Upper lobe of left lung (tissue), 6 donors: ENCODE data around the gene LGI2. TPM values are rescaled to one million over a fixed set of nuclear protein-coding genes. Genes with fewer than 3 reads are reported as not detected.

Experiments
- ATAC-seq, 2 donors: fragments of 200-7000 bp; cut with Tn5 transposase; one replicate each; pipeline ENCODE4 v1.9.1; 2022; ENCODE audit warnings: mild to moderate bottlenecking in 2 of 2, moderate library complexity in 2 of 2; ENCODE audit not compliant: low FRiP score in 2 of 2
- DNase-seq, 2 donors: peaks; one replicate each; pipeline ENCODE4 v3.0.0-alpha.2; 2019 to 2020
- H3K27ac ChIP-seq, 4 donors: fragments of 200-600 bp; sonication (generic); one replicate each; pipeline ENCODE4 v1.5.1; 2016 to 2019
- H3K27me3 ChIP-seq, 4 donors: fragments of 200-600 bp; sonication (generic); one replicate each; pipeline ENCODE4 v1.5.1; 2017 to 2019
- H3K36me3 ChIP-seq, 4 donors: fragments of 200-600 bp; sonication (generic); one replicate each; pipeline ENCODE4 v1.5.1; 2016 to 2019
- H3K4me1 ChIP-seq, 4 donors: fragments of 200-600 bp; sonication (generic); one replicate each; pipeline ENCODE4 v1.5.1; 2018 to 2019
- H3K4me3 ChIP-seq, 4 donors: fragments of 200-600 bp; sonication (generic); one replicate each; pipeline ENCODE4 v1.5.1; 2017 to 2019; ENCODE audit warnings: mild to moderate bottlenecking in 2 of 4, moderate library complexity in 1 of 4
- H3K9me3 ChIP-seq, 4 donors: fragments of 200-600 bp; sonication (generic); one replicate each; pipeline ENCODE4 v1.5.1; 2018 to 2019
- EP300 ChIP-seq, 4 donors: sonication (generic); formaldehyde crosslinking; IDR thresholded peaks; one replicate each; pipeline ENCODE4 v1.5.1; 2017; ENCODE audit warnings: antibody characterized with exemption in 4 of 4, control low read depth in 2 of 4
- POLR2A ChIP-seq, 4 donors: fragments of 450-650 bp; IDR thresholded peaks; one replicate each; pipeline ENCODE4 v1.5.1; 2016 to 2017; ENCODE audit warnings: antibody characterized with exemption in 4 of 4, mild to moderate bottlenecking in 2 of 4
- POLR2AphosphoS5 ChIP-seq, 2 donors: sonication (generic); formaldehyde crosslinking; IDR thresholded peaks; one replicate each; pipeline ENCODE4 v1.5.1; 2017; ENCODE audit warnings: antibody characterized with exemption in 2 of 2
- WGBS, 2 donors: methylation state at CpG; one replicate each; pipeline ENCODE4 v1.1.5; 2017 to 2018; 5-methylcytosine and 5-hydroxymethylcytosine counted together
- total RNA-seq, 6 donors: library from RNA; depleted of rRNA in 4 of 6; stranded (reverse); fragments of >200 nt in 4 of 6; gene quantifications; one replicate each; pipeline versions ENCODE4 v1.1.0 to v1.2.1, GENCODE V29; 2016 to 2021
- TF ChIP-seq, protein P1 (sequence below), 6 experiments: fragments of 450-650 bp in 4 of 6; fragments of 200-600 bp in 2 of 6; sonication (generic) in 2 of 6; IDR thresholded peaks; one replicate each; pipeline ENCODE4 v1.5.1; 2016 to 2019; ENCODE audit warnings: antibody characterized with exemption in 6 of 6
- donor health status: DM: no; HTN: no; CAD: no; lungs with moderate emphysema.
- donor health status: DM: no; HTN: yes; CAD: no; lungs with severe emphysema.

LGI2 gene
- total RNA-seq, 6 donors from 2014 or later: 0.44 to 1.3 (median 0.80) TPM; not detected in 1

DNA sequence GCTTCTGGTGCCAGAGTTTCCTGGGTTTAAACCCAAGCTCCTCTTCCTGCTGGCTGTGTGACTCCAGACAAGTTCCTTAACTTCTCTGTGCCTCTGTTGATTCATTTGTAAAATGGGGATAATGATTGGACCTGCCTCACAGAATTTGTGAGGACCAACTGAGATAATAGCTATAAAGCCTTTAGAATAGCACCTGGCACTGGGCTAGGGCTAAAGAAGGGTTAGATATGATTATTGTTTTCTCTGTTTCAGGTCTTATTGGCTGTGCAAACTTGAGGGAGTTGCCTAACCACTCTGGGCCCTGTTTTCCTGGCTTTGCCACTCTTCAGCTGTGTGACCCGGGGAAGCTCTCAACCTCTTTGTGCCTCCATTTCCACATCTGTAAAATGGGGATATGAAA is 37.8 kb downstream of the LGI2 start:
- Histone ChIP-seq H3K9me3 (no peaks in the 10 kb centered on the region), H3K27me3 (no peaks in the 10 kb centered on the region), H3K4me3 (no peak overlapping the region), H3K27ac (no peak overlapping the region), H3K4me1 (no peaks in the 10 kb centered on the region), H3K36me3 (no peaks in the 10 kb centered on the region)
- ATAC-seq (no peak), DNase-seq (no peak)
- WGBS, 2 donors: 81 to 88% methylated on average over 1 of the region's 1 CpG
- no peak for TF ChIP-seq POLR2A (IDR thresholded peaks at IDR 0.05)
- TF ChIP-seq, protein P1, sequence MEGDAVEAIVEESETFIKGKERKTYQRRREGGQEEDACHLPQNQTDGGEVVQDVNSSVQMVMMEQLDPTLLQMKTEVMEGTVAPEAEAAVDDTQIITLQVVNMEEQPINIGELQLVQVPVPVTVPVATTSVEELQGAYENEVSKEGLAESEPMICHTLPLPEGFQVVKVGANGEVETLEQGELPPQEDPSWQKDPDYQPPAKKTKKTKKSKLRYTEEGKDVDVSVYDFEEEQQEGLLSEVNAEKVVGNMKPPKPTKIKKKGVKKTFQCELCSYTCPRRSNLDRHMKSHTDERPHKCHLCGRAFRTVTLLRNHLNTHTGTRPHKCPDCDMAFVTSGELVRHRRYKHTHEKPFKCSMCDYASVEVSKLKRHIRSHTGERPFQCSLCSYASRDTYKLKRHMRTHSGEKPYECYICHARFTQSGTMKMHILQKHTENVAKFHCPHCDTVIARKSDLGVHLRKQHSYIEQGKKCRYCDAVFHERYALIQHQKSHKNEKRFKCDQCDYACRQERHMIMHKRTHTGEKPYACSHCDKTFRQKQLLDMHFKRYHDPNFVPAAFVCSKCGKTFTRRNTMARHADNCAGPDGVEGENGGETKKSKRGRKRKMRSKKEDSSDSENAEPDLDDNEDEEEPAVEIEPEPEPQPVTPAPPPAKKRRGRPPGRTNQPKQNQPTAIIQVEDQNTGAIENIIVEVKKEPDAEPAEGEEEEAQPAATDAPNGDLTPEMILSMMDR (IDR thresholded peaks at IDR 0.05): no peak

GRCh38 chr4:24991015-24991414 is 39.7 kb downstream of the LGI2 start:
- H3K4me1 ChIP-seq: no peaks in the 10 kb centered on the region
- no peak for DNase-seq
- H3K27me3 ChIP-seq: no peaks in the 10 kb centered on the region
- no peaks in the 10 kb centered on the region for H3K36me3 ChIP-seq
- TF ChIP-seq EP300 (IDR thresholded peaks at IDR 0.05): peak; percentile 40 to 56 (median 43)
- no peak for TF ChIP-seq POLR2A (IDR thresholded peaks at IDR 0.05)
- TF ChIP-seq POLR2AphosphoS5 (IDR thresholded peaks at IDR 0.05): peak; percentile 13 to 61
- TF ChIP-seq, protein P1 (IDR thresholded peaks at IDR 0.05): no peak
- WGBS, 2 donors: 61 to 70% methylated on average over 3 of the region's 3 CpGs
- H3K27ac ChIP-seq: peak overlapping the region in 3 of 4 donors; percentile 5 to 74 (median 25)
- no peaks in the 10 kb centered on the region for H3K9me3 ChIP-seq
- ATAC-seq: no peak
- H3K4me3 ChIP-seq: no peak overlapping the region

- Histone ChIP-seq H3K27ac (no peak overlapping the region), H3K36me3 (no peaks in the 10 kb centered on the region), H3K4me1 (no peaks in the 10 kb centered on the region), H3K9me3 (no peaks in the 10 kb centered on the region), H3K4me3 (no peak overlapping the region), H3K27me3 (no peaks in the 10 kb centered on the region)
- no peak for ATAC-seq
- TF ChIP-seq EP300 (IDR thresholded peaks at IDR 0.05): no peak
- no peak for TF ChIP-seq POLR2AphosphoS5 (IDR thresholded peaks at IDR 0.05)
- TF ChIP-seq, protein P1 (IDR thresholded peaks at IDR 0.05): no peak
- no peak for TF ChIP-seq POLR2A (IDR thresholded peaks at IDR 0.05)
- WGBS, 2 donors: 77 to 91% methylated on average over 4 of the region's 4 CpGs
- DNase-seq: no peak
Measured at GRCh38 chr4:24989327-24989726, 41.4 kb downstream of the LGI2 start.

- ATAC-seq: peak in 1 of 2 donors; percentile 59
Measured at GRCh38 chr4:24988776-24989175, 42.0 kb downstream of the LGI2 start.

More at GRCh38 chr4:24988776-24989175, 42.0 kb downstream of the LGI2 start:
- 75 to 91% methylated on average over 1 of the region's 1 CpG for WGBS, 2 donors
- Histone ChIP-seq H3K27ac (no peak overlapping the region), H3K4me3 (no peak overlapping the region), H3K27me3 (no peaks in the 10 kb centered on the region), H3K36me3 (no peaks in the 10 kb centered on the region), H3K9me3 (no peaks in the 10 kb centered on the region), H3K4me1 (no peaks in the 10 kb centered on the region)
- TF ChIP-seq POLR2A (IDR thresholded peaks at IDR 0.05): no peak
- TF ChIP-seq, protein P1 (IDR thresholded peaks at IDR 0.05): peak in 5 of 6 experiments; percentile 32 to 52 (median 40)
- DNase-seq: no peak
